NCI-H2107 treated with DMSO at 0.1 percent for 48 hours (cell line): ENCODE data around the gene ZBED4.
"Not testable (repeated sequence)": the region's sequence is repeated elsewhere in the genome, so short reads cannot be mapped to it uniquely, and the experiment has no call there.

ENCODE experiments used
- DNase-seq: peaks from one replicate; lab custom pipeline; 2025; ENCODE audit not compliant: unreplicated experiment; lab: John Stamatoyannopoulos, UW

ZBED4 gene

DNA sequence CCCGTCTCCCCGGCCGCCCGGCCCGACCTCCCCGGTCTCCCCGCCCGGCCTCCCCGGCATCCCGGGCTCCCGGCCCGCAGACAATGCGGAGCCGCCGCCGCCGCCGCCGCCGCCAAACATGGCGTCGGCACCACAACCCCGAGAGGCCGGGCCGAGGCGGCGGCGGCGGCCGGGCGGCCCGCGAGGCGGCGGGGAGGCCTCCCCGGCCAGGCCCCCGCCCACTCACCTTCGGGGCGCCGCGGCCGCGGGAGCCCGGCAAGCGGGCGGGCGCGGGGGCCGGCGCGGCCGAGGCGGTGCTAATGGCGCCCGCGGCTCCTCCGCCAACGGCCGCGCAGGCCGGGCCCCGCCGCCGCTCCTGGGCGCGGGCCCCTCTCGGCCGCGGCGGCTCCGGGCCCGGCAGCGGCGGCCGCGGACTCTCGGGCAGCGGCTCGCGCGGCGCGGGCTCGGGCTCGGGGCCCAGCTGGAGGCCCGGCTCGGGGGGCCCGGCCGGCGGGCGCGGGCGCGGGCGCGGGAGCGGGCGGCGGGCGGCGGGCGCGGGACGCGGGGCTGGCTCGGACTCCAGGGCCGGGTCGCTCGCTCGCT, 26.3 kb upstream of the ZBED4 start:
- DNase-seq = no peak

DNA sequence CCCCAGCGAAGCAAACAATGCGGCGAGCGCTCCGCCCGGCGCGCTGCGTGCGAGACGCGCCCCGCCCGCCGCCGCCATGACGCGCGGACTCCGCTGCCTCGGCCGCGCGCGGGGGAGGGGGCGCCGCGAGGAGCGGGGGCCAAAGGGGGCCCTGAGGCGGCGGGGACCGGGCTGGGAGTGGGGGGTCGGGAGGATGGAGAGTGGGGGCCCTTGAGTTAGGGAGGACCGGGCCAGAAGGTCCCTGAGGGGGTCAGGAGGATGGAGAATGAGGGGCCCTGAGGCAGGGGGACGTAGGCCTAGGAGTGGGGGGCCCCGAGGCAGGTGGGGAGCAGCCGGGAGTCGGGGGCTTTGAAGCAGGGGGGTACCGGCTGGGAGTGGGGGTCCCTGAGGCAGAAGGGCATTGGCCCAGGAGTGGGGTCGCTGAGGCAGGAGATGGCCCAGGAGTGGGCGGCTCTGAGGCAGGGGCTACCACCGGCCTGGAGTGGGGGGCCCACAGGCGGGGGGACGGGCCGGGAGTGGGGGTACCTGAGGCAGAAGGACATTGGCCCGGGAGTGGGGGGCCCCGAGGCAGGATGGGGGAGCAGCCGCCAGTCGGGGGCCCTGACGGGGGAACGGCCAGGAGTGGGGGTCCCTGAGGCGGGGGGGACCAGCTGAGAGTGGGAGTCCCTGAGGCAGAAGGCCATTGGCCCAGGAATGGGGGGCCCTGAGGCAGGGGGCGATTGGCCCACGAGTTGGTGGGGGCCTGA, 25.6 kb upstream of the ZBED4 start, which contains the start of gene BRD1:
Gene BRD1, minus strand, starts transcription at position 21 of the 746 bp plus-strand sequence. CDS start 3,556 bp downstream, outside the sequence.
- DNase-seq = no peak

DNA sequence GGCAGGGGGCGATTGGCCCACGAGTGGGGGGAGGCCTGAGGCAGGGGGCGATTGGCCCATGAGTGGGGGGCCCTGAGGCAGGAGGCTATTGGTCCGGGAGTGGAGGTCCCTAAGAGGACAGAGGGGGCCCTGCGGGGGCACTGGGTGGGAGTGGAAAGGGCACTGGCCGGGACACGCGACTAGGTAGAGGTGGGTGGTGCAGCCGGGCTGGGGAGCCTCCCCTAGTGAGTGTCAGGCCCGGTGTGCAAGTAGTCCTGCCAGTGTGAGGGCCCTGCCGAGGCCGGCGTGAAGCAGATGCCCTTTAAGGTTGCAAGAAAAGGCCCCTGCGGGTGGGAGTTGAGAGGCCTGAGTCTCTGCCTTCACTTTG, 25.1 kb upstream of the ZBED4 start:
- no peak for DNase-seq

DNA sequence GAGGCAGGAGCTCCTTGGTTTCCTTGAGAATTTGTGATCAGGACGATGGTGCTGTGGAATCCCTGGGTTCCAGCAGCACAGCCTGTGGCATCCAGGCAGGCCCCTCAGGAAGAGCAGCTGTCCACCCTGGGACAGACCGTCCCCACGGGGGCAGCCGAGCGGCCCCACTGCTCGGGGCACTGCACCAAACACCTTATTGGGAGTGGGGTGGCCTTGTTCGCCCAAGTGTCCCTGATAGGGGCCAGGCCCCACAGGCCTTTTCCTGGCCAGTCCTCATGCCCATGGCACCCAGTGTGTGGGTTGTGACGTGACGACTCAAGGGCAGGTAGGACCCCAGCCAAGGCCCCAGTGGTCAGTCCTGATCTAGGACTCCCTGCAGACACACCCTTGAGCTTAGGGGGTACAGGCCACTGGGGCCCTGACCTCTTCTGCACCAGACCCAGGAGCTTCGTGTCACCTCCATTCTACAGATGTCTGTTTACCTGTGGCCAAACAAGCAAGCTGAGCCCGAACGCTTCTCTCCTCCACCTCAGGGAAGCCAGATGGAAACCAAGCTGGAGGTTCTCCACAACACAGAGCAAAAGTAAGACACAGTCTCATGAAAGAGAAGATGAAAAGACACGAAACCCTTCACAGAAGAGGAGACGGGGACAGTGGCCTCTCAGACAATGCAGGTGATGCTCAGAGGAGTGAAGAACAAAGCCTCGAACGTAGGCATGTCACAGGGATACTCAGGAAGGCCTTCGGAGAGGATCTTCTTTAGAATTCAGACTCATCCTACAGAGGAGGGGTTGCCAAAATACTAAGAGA, 24.4 kb upstream of the ZBED4 start:
- no peak for DNase-seq

DNA sequence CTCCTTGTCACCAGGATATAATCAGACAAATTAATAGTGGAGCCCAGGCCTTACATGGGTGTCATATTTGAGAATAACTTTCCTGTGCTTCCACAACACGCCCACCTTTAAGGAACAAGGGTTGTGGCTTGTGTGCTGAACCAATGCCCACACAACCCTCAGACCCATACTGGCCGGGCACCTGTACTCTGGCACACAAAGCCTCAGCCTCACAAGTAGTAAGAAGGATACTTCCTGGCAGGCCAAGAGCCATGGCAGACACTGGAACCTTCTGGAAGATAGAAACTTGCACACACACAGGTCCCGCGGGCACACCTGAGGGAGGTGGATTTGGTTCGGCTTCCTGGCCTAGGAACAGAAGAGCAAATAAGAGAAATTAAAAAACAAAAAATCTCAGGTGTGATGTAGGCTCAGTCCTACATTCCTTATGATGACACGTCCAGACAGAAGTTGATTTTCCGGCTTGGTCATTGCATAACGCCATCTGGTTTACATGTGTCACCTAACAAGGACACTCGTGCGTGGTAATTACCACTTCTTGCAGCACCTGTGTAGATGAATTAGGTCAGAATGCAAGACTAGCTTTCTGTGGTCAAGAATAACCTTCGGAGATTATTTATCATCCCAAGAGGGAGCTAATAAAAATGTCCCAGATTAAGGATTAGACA, 20.2 kb upstream of the ZBED4 start:
- DNase-seq = no peak

DNA sequence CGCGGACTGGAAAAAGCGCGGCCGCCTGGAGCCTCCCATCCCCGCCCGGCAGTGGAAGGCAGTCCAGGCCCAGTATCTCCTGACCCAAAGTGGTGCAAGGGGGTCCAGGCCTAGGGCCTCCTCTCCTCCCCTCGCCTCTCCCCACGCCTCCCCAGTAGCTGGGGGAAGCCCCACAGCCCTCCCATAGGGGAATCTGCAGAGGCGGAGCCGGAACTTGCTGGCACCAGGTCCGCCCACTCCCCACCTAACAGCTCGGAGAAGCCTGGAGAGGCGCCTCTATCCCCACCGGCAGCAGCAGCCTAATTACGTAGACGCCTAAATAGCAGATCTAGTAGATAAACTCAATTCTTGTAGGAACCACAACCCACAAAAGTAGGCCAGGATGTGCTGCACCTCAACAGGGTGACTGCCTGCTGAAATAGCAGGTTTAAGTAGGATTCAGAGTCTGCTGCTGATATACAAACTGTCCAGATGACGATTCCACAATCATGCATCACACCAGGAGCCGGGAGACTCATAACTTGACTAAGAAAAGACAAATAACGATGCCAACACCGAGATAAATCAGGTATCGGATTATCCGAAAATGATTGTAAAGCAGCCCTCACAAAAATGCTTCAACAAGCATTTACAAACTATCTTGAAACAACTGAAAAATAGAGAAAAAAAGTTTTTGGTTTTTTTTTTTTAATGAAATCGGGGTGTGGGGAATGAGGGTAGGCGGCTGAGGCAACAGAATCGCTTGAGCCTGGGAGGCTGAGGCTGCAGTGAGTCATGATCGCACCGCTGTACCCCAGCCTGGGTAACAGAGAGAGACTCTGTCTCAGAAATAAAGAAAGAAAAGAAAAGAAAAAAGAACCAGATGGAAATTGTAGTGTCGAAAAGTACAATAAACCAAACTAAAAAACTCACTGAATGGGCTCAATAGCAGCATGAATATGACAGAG, 14.6 kb upstream of the ZBED4 start:
- no peak for DNase-seq

DNA sequence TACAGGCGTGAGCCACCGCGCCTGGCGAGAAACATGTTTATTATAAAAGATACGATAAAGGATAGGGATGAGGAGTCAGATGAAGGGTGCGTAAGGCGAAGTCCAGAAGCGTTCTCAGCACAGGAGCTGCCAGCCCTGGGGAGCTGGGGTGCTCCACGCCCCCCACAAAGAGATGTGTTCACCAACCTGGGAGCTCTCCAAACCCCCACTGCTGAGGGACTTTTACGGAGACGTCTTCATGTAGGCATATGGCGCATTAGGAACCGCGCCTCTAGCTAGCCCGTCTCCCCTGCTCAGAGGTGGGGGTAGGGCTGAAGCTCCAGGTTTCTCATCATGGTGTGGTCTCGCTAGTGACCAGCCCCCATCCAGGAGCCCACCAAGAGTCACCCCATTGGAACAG, 8.4 kb upstream of the ZBED4 start:
- no peak for DNase-seq

DNA sequence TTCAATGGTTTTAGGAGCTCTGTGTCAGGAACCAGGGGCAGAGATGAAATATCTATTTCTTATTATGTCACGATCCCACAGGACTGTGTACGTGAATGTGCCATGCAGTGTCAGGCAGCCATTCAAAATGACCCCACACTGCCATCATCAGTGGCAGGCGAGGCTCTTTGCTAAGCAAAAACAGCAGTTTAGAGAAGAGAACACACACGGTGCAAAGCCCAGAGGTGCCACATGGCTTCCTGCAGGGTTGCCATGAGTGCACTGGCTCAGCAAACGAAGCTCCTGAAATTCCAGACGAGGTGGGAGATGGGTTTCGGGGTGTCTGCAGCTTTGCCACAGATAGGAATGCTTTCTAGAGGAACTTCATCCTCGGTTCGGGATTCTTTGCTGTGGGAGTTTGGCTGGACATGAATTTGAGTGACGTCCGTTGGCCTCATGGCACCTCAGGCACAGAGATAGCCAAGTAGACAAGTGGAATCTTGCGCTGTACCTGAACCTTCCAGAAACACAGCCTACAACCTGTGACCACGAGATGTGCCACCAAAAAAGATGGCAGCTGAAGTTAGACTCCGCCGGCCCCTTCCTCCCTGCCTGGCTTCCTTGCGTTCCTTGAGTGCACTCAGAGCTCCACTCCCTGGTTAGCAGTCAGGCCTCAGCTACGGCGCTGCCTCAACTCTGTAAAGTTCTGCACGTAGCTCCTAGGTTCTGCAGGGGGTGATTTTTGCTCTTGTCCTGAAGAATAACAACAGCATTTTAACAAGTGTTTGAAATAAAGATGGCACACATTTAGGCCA, 7.8 kb upstream of the ZBED4 start:
- no peak for DNase-seq

DNA sequence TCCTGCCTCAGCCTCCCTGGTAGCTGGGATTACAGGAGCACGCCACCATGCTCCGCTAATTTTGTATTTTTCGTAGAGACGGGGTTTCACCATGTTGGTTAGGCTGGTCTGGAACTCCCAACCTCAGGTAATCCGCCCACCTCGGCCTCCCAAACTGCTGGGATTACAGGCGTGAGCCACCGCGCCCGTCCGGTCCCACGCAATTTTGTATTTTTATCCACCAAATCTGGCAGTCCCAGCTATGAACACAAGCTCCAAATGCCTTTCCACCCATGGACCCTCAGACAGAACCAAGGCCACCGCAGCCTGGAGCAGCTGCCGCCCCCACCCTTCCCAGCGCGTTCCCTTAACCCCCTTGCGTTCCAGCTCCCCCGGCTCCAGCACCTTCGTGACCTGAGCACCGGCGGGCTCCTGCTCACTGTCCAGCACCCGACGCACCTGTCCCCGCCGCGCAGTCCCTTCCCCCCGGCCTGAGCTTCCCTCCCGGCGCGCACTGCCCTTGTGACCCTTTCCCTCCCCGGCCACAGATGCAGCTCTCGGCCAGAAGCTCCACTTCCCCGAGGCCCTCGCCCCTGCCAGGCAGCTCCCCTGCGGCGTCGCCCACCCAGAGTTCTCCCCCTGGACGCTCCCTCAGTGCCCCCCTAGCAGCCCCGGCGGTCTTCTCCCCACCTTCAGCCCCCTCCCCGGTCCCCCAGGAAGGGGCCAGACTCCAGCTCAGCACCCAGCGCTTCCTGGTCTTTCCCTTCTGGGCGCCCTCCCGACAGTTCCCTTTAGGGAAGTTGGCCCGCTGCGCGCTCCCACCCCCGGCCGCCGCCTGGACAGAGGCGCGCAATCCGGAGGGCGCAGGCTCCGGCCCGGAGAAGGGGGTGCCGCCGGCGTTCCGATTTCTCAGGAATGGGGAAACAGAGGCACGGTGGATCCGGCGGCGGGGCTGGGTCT, 5.6 kb upstream of the ZBED4 start:
- DNase-seq = no peak

DNA sequence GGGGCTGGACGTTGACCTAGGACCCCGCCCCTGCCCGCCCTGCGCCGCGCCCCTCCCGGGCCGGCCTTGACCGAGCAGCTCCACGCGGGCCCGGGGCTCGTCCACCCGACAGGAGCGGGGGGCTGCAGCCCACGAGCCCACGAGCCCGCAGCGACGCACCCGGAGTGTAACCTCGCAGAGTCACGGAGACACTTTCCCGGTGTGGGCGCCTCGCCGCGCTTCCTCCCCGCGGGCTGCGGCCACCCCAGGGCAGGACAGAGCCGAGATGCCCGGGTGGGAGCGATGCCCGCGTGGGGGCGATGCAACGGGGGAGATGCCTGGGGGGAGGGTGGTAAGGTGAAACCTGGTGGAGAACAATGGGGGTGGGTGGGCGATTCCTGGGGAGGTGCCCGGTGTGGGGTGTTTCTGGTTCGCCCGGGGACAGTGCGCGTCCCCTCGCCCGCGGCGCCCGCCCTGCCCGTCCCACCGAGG, 4.9 kb upstream of the ZBED4 start:
- DNase-seq = no peak

DNA sequence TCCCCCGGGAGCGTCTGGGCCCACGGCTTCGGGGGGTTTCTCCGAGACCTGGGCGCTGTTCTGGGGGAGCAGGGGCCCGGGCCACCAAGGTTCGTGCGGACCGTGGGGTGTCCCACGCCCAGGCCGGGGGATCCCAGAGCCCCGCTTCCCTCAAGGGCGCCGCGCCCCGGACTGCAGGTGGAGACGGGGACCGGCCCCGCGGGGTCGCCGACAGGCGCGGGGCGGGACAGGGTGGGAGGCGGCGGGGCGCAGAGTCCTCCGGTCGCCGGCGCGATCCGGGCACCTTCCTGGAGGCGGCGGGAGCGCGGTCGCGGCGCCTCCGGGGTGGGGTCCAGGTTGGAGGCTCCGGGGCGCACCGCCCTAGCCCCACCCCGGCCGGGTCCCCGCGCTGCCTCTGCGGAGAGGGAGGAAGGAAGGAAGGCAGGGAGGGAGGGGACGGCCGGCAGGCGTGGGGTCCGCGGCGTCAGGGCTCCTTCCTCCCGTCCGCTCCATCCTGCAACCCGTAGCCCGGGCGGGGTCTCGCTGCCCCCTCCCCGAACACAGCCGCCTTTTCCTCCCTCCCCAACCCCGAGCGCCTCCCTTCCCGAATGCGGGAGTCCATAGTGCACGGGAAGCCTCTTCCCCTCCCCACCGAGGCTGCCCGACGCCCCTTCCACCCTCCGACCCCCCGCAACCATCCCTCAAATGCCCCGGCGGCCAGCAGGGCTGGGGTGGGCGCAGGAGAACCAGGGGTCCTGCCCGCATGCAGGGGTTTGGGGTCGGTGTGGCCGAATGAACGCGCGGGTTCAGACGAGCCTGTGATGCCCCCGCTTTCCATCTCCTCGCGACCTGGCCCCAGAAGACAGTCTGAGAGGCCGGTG, 4.3 kb upstream of the ZBED4 start:
- DNase-seq = no peak

DNA sequence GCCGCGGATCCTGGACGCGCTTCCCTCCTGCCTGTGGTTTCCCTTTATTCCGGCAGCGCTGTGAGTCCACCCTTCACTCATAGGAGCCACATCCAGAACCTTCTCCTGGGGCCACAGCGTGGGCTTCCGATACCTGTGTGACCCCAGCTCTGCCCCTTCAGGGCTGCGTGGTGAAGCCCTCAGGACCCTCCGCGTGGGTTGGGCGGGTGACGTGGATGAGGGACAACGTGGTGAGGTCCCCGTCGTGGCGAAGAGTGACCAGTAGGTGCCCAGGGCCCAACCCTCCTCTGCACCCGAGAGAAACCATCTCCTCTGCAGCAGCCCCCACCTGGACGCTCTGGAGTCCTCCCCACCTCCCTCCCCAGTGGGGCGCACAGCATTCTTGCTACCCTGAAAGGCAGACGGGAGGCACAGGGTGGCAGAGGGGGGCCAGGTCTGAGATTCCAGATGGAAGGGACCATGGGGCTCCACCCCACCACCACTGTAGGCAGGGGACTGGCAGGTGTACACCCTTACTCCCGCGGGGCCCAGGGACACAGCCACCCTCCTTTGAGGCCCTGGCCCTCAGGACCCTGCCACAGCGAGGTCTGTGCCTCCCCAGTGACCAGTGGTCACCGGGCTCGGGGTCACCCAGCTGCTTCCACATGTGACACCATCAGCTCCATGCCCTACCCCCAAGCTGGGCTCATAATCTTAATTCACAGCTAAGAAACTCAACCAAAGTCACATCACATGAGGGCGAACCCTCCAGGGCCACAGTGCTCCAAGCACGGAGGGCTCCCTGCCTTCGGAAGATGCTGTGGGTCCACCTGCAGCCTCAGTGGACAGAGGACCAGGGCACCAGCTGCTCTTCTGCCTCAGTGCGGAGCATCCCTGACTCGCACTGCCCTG, 3.4 kb upstream of the ZBED4 start:
- DNase-seq = no peak

DNA sequence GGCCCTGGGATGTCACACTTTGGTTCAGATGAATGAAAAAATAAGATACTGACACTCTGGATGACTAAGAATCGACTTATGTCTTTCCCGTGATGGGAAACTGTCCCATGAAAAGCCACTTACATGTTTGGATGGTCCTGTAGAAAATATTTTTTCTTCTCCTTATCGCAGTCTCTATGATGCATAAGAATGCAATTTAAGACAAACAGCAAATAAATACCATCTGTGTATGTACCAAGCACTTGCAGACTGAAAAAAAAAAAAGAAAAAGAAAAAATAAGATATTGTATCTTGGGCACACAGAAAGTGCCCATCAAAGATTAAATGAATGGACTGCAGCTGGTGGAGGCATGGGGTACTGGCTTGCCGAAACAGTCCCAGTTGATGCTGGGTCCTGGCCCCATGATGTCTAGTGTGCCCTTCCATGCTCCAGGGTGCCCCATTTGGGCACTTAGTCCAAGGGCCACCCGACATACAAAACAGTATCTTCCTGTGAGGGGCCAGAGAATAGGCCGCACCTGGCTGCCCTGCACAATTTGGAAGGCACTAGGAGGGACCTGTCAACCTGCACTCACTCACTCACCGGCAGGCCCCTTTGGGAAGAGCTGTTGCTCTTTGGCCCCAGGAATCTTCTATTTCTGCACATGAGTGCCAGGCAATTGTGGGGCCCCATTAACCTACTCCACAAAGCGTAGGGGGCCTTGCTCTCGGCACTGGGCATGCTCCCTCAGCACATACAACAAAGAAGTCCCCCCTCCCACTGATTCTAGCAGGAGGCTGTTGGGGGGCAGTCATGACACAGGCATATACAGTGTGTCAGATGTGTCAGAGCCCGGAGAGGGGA, 2.5 kb upstream of the ZBED4 start:
- DNase-seq = no peak

DNA sequence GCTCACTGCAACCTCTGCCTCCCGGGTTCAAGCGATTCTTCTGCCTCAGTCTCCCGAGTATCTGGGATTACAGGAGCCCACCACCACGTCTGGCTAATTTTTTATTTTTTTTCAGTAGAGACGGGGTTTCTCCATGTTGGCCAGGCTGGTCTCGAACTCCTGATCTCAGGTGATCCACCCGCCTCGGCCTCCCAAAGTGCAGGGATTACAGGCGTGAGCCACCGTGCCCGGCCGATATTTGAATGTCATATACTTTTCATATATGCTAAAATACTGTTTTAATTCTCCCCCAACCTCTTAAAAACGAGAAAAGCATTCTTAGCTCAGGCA, 1.1 kb upstream of the ZBED4 start:
- DNase-seq = not testable (repeated sequence)

DNA sequence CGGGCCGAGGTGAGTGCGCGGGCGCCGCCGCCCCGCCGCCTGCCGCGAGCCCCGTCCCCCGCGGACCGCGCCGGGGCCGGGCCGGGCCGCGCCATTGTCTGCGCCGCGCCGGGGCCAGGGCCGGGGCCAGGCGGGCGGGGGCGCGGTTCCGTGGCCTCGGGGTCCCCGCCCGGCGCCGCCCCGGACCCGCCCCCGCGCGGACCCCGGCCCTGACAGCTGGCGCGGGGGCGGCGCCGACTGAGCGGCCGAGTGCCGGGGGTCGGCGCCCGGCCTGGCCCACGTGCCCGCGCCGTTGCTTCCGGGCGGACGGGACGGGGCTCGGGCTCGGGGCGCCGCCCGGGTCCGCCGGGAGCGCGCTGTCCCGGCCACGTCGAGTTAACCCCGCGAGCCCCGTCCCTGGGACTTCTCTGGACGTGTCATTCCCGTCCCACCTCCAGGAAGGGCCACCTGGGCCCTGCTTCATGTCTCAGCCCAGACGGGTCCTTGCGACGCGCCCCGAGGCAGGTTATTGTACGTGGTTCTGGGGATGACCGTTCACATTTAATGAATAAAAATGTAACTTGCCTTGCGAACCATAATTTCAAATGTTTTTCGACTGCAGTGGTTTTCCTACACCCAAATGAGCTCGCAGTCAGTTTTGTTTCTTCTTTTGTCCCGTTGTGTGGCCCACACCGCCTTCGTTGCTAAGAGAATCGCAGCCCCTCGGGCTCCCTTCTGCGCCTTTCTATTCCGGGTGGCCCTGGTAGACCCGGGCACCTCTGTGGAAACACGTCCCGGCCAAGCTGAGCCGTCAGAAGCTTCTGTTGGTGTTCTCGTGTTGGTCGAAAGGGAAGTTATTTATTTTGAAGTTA, 562 bp downstream of the ZBED4 start:
- DNase-seq = peak; percentile 3
